ENCODE results near the gene MCEMP1.

The MCEMP1 gene

GRCh38 chr19:7672522-7672921, 4.4 kb upstream of the MCEMP1 start:
- no peak for DNase-seq (ENCODE audit: low spot score)

- no peak for DNase-seq (ENCODE audit: low spot score)
Measured at GRCh38 chr19:7674010-7675005, 2.6 kb upstream of the MCEMP1 start.

- no peak for DNase-seq (ENCODE audit: low spot score)
Measured at GRCh38 chr19:7676376-7676775, 514 bp upstream of the MCEMP1 start.

- DNase-seq (ENCODE audit: low spot score) = no peak
Measured at GRCh38 chr19:7677669-7678311, 900 bp downstream of the MCEMP1 start.

GRCh38 chr19:7678971-7679751, 2.3 kb downstream of the MCEMP1 start:
- DNase-seq (ENCODE audit: low spot score) = peak; percentile 80

GRCh38 chr19:7679771-7680605, 3.1 kb downstream of the MCEMP1 start:
- DNase-seq (ENCODE audit: low spot score) = no peak

- peak; percentile 86 for DNase-seq (ENCODE audit: low spot score)
Measured at GRCh38 chr19:7680606-7681339, 3.9 kb downstream of the MCEMP1 start, which contains the start of gene TRAPPC5. TRAPPC5 (plus strand) TSS chr19:7680833; CDS start chr19:7682254, 1,421 bp downstream.

- peak; percentile 88 for DNase-seq (ENCODE audit: low spot score)
Measured at GRCh38 chr19:7681340-7682174, 4.7 kb downstream of the MCEMP1 start.

GRCh38 chr19:7682175-7682855, 5.4 kb downstream of the MCEMP1 start:
- DNase-seq (ENCODE audit: low spot score) = no peak

GRCh38 chr19:7685546-7686445, 8.9 kb downstream of the MCEMP1 start:
- no peak for DNase-seq (ENCODE audit: low spot score)

GRCh38 chr19:7687177-7687576, 10.3 kb downstream of the MCEMP1 start:
- DNase-seq (ENCODE audit: low spot score) = no peak

GRCh38 chr19:7689165-7689564, 12.3 kb downstream of the MCEMP1 start:
- DNase-seq (ENCODE audit: low spot score) = no peak

- DNase-seq (ENCODE audit: low spot score) = peak; percentile 16
Measured at GRCh38 chr19:7690779-7691258, 13.9 kb downstream of the MCEMP1 start.

GRCh38 chr19:7691497-7691896, 14.6 kb downstream of the MCEMP1 start:
- peak; percentile 25 for DNase-seq (ENCODE audit: low spot score)

GRCh38 chr19:7692417-7693088, 15.7 kb downstream of the MCEMP1 start:
- peak; percentile 24 for DNase-seq (ENCODE audit: low spot score)

- DNase-seq (ENCODE audit: low spot score) = no peak
Measured at GRCh38 chr19:7694499-7694898, 17.6 kb downstream of the MCEMP1 start.

- DNase-seq (ENCODE audit: low spot score) = no peak
Measured at GRCh38 chr19:7697721-7698287, 20.9 kb downstream of the MCEMP1 start.
